ENCODE results near the gene CAPN12. TPM values are rescaled to one million over a fixed set of nuclear protein-coding genes. Genes with fewer than 3 reads are reported as not detected.

Gene CAPN12
- total RNA-seq, 2 experiments from 2014 or later, result 1.2 to 2.6 TPM

- Histone ChIP-seq H3K9me3 (ENCODE audit: low read length) (no peaks in the 10 kb centered on the region), H3K4me3 (ENCODE audit: low read depth, low read length, poor library complexity, severe bottlenecking) (no peak overlapping the region), H2AFZ (ENCODE audit: low read length) (no peak overlapping the region), H3K79me2 (ENCODE audit: insufficient read depth, low read depth, low read length) (no peaks in the 10 kb centered on the region), H3K4me2 (ENCODE audit: low read length) (no peak overlapping the region), H3K36me3 (ENCODE audit: insufficient read depth, low read length) (peaks cover 48% of the 10 kb centered on the region; the same call in 1 of the 2 replicates), H3K9me2 (ENCODE audit: insufficient read depth, low read length) (no peaks in the 10 kb centered on the region), H3K4me1 (ENCODE audit: insufficient read depth, low read length, poor library complexity, severe bottlenecking) (no peaks in the 10 kb centered on the region), H3K27ac (ENCODE audit: low read depth, low read length, poor library complexity, severe bottlenecking) (no peak overlapping the region), H4K20me1 (ENCODE audit: insufficient read depth, low read length) (no peaks in the 10 kb centered on the region)
- TF ChIP-seq, protein P1, sequence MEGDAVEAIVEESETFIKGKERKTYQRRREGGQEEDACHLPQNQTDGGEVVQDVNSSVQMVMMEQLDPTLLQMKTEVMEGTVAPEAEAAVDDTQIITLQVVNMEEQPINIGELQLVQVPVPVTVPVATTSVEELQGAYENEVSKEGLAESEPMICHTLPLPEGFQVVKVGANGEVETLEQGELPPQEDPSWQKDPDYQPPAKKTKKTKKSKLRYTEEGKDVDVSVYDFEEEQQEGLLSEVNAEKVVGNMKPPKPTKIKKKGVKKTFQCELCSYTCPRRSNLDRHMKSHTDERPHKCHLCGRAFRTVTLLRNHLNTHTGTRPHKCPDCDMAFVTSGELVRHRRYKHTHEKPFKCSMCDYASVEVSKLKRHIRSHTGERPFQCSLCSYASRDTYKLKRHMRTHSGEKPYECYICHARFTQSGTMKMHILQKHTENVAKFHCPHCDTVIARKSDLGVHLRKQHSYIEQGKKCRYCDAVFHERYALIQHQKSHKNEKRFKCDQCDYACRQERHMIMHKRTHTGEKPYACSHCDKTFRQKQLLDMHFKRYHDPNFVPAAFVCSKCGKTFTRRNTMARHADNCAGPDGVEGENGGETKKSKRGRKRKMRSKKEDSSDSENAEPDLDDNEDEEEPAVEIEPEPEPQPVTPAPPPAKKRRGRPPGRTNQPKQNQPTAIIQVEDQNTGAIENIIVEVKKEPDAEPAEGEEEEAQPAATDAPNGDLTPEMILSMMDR (conservative IDR thresholded peaks at IDR 0.05; ENCODE audit: low read length), result no peak
- no peak for TF ChIP-seq EZH2phosphoT487 (IDR thresholded peaks at IDR 0.05; ENCODE audit: borderline replicate concordance, low read depth, low read length)
- intact Hi-C loops (cut with micrococcal nuclease; ENCODE audit: unreplicated experiment), result no loop called here
- no TSS peak for BruUV-seq (replicated peaks)
- ChIA-PET POLR2A (no interaction called here), CTCF (ENCODE audit: unreplicated experiment) (no interaction called here)
- no peak for DNase-seq (ENCODE audit: low spot score)
These were observed 38.9 kb downstream of the CAPN12 start for GRCh38 chr19:38705197-38706019.

DNA sequence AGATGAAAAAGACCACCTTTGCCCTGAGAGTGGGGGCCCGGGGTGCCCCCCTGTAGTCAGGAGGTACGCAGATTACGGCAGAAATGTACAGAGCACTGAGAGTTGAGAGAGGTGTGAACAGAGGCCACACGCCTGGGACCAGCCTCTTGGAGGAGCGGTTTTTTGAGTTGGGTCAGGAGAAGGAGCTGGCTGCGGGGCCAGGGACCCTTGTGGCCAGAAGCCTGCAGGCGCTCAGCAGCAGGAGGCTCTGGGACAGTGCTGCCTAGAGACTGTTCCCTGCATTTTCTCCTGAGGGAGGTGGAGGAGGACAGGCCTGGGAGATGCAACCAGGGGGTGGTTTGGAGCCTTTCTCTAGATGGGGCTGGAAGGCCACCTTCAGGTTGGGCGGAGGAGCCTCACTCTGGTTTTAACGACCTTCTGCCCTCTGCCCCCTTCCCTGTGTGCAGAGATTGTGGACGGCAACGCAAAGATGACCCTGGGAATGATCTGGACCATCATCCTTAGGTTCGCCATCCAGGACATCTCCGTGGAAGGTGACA lies 39.7 kb downstream of the CAPN12 start:
- DNase-seq (ENCODE audit: low spot score), result no peak
- TF ChIP-seq EZH2phosphoT487 (IDR thresholded peaks at IDR 0.05; ENCODE audit: borderline replicate concordance, low read depth, low read length), result no peak
- TF ChIP-seq, protein P1 (conservative IDR thresholded peaks at IDR 0.05; ENCODE audit: low read length), result no peak
- no peaks in the 10 kb centered on the region for H3K4me1 ChIP-seq (ENCODE audit: insufficient read depth, low read length, poor library complexity, severe bottlenecking)
- intact Hi-C loops (cut with micrococcal nuclease; ENCODE audit: unreplicated experiment), result no loop called here
- no peaks in the 10 kb centered on the region for H3K79me2 ChIP-seq (ENCODE audit: insufficient read depth, low read depth, low read length)
- H3K4me3 ChIP-seq (ENCODE audit: low read depth, low read length, poor library complexity, severe bottlenecking), result no peak overlapping the region
- no peak overlapping the region for H3K27ac ChIP-seq (ENCODE audit: low read depth, low read length, poor library complexity, severe bottlenecking)
- CTCF ChIA-PET (ENCODE audit: unreplicated experiment), result no interaction called here
- no peaks in the 10 kb centered on the region for H3K9me3 ChIP-seq (ENCODE audit: low read length)
- H4K20me1 ChIP-seq (ENCODE audit: insufficient read depth, low read length), result no peaks in the 10 kb centered on the region
- no TSS peak for BruUV-seq (replicated peaks)
- POLR2A ChIA-PET, result no interaction called here
- no peak overlapping the region for H2AFZ ChIP-seq (ENCODE audit: low read length)
- no peaks in the 10 kb centered on the region for H3K9me2 ChIP-seq (ENCODE audit: insufficient read depth, low read length)
- peaks cover 44% of the 10 kb centered on the region; the same call in 1 of the 2 replicates for H3K36me3 ChIP-seq (ENCODE audit: insufficient read depth, low read length)
- no peak overlapping the region for H3K4me2 ChIP-seq (ENCODE audit: low read length)

GRCh38 chr19:38703509-38703908 lies 40.8 kb downstream of the CAPN12 start:
- no peak for DNase-seq (ENCODE audit: low spot score)
- Histone ChIP-seq H3K79me2 (ENCODE audit: insufficient read depth, low read depth, low read length) (no peaks in the 10 kb centered on the region), H3K9me3 (ENCODE audit: low read length) (no peaks in the 10 kb centered on the region), H3K4me2 (ENCODE audit: low read length) (no peak overlapping the region), H3K36me3 (ENCODE audit: insufficient read depth, low read length) (peaks cover 40% of the 10 kb centered on the region; the same call in 1 of the 2 replicates), H3K4me3 (ENCODE audit: low read depth, low read length, poor library complexity, severe bottlenecking) (no peak overlapping the region), H3K27ac (ENCODE audit: low read depth, low read length, poor library complexity, severe bottlenecking) (no peak overlapping the region), H3K9me2 (ENCODE audit: insufficient read depth, low read length) (no peaks in the 10 kb centered on the region), H4K20me1 (ENCODE audit: insufficient read depth, low read length) (no peaks in the 10 kb centered on the region), H2AFZ (ENCODE audit: low read length) (no peak overlapping the region), H3K4me1 (ENCODE audit: insufficient read depth, low read length, poor library complexity, severe bottlenecking) (no peaks in the 10 kb centered on the region)
- no TSS peak for BruUV-seq (replicated peaks)
- TF ChIP-seq EZH2phosphoT487 (IDR thresholded peaks at IDR 0.05; ENCODE audit: borderline replicate concordance, low read depth, low read length), result no peak
- TF ChIP-seq, protein P1 (conservative IDR thresholded peaks at IDR 0.05; ENCODE audit: low read length), result no peak
- CTCF ChIA-PET (ENCODE audit: unreplicated experiment), result no interaction called here
- intact Hi-C loops (cut with micrococcal nuclease; ENCODE audit: unreplicated experiment), result no loop called here
- POLR2A ChIA-PET, result no interaction called here
